Thyroid gland (tissue), 4 donors: ENCODE results near the gene MTA3.

Experiments
- CTCF ChIP-seq, 6 experiments: fragments of 200-600 bp in 3 of 6; fragments of 450-650 bp in 3 of 6; sonication (generic) in 3 of 6; IDR thresholded peaks; one replicate each; pipeline ENCODE4 v1.5.1; 2016 to 2019; ENCODE audit warnings: antibody characterized with exemption in 6 of 6, mild to moderate bottlenecking in 2 of 6, inconsistent platforms in 1 of 6, moderate library complexity in 1 of 6
- POLR2A ChIP-seq, 2 donors: fragments of 450-650 bp; IDR thresholded peaks; one replicate each; pipeline ENCODE4 v1.6.1; 2017; ENCODE audit warnings: antibody characterized with exemption in 2 of 2, mild to moderate bottlenecking in 2 of 2, moderate library complexity in 1 of 2

GRCh38 chr2:42775810-42776209 lies 207.4 kb downstream of the MTA3 start:
- TF ChIP-seq CTCF (IDR thresholded peaks at IDR 0.05) (no peak), POLR2A (IDR thresholded peaks at IDR 0.05) (no peak)
